Thyroid gland (tissue), 4 donors: ENCODE data around the gene ADARB1. TPM values are rescaled to one million over a fixed set of nuclear protein-coding genes. Genes with fewer than 3 reads are reported as not detected.

Source experiments
- DNase-seq, 2 donors: peaks; one replicate each; pipeline ENCODE4 v3.0.0-alpha.2; 2019
- H3K27ac ChIP-seq, 3 donors: fragments of 200-600 bp; sonication (generic); 1 replicate in 2 of 3; 2 replicates in 1 of 3; pipeline ENCODE4 v1.5.1; 2016 to 2019; ENCODE audit warnings: mild to moderate bottlenecking in 1 of 3, moderate library complexity in 1 of 3
- H3K27me3 ChIP-seq: fragments of 200-600 bp; sonication (generic); one replicate; pipeline ENCODE4 v1.5.1; 2019
- H3K36me3 ChIP-seq, 2 donors: fragments of 200-600 bp; sonication (generic); one replicate each; pipeline ENCODE4 v1.5.1; 2016 to 2019
- H3K4me1 ChIP-seq, 2 donors: fragments of 200-600 bp; sonication (generic); one replicate each; pipeline ENCODE4 v1.5.1; 2017 to 2019
- H3K4me3 ChIP-seq, 3 donors: fragments of 200-600 bp; sonication (generic); replicated peaks in 1 of 3; 1 replicate in 2 of 3; 2 replicates in 1 of 3; pipeline ENCODE4 v1.5.1; 2016; ENCODE audit warnings: mild to moderate bottlenecking in 1 of 3
- H3K9me3 ChIP-seq: fragments of 200-600 bp; sonication (generic); one replicate; pipeline ENCODE4 v1.5.1; 2017
- POLR2A ChIP-seq, 2 donors: fragments of 450-650 bp; IDR thresholded peaks; one replicate each; pipeline ENCODE4 v1.6.1; 2017; ENCODE audit warnings: antibody characterized with exemption in 2 of 2, mild to moderate bottlenecking in 2 of 2, moderate library complexity in 1 of 2
- WGBS, 2 donors: methylation state at CpG; one replicate each; pipeline ENCODE4 v1.1.5; 2017; 5-methylcytosine and 5-hydroxymethylcytosine counted together
- intact Hi-C: fragments of 100-400 bp; cut with DNase I; formaldehyde crosslinking; loops from one replicate; pipeline ENCODE4 v1.15.1; 2023
- total RNA-seq, 4 donors: library from RNA; depleted of rRNA; stranded (reverse); fragments of >200 nt; gene quantifications; one replicate each; pipeline ENCODE4 v1.2.3, GENCODE V29; 2016
- TF ChIP-seq, protein P1 (sequence below), 6 experiments: fragments of 200-600 bp in 3 of 6; fragments of 450-650 bp in 3 of 6; sonication (generic) in 3 of 6; IDR thresholded peaks; one replicate each; pipeline ENCODE4 v1.5.1; 2016 to 2019; ENCODE audit warnings: antibody characterized with exemption in 6 of 6, mild to moderate bottlenecking in 2 of 6, inconsistent platforms in 1 of 6, moderate library complexity in 1 of 6

The ADARB1 gene
- total RNA-seq, 4 donors from 2014 or later, result 5.0 to 20.2 (median 10.1) TPM

DNA sequence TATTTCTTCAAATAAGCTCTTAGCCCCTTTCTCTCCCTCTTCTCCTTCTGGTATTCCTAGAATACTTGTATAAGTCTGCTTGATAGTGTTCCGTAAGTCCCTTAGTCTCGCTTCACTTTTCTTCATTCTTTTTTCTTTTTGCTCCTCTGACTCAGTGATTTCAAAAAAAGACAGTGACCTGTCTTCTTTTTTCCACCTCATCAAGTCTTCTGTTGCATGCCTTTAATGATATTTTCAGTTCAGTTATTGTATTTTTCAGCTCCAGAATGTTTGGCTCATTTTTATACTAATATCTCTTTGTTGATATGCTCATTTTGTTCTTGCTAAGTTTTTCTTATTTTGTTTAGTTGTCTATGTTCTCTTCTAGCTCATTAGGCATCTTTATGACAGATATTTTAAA is 115.6 kb downstream of the ADARB1 start:
- Histone ChIP-seq H3K36me3 (peaks cover 0 to 10% of the 10 kb centered on the region in 2 donors), H3K27ac (no peak overlapping the region), H3K4me3 (no peak overlapping the region), H3K27me3 (no peaks in the 10 kb centered on the region), H3K9me3 (no peaks in the 10 kb centered on the region), H3K4me1 (no peaks in the 10 kb centered on the region)
- intact Hi-C loops, result no loop called here
- 97 to 99% methylated on average over 2 of the region's 2 CpGs for WGBS, 2 donors
- TF ChIP-seq, protein P1, sequence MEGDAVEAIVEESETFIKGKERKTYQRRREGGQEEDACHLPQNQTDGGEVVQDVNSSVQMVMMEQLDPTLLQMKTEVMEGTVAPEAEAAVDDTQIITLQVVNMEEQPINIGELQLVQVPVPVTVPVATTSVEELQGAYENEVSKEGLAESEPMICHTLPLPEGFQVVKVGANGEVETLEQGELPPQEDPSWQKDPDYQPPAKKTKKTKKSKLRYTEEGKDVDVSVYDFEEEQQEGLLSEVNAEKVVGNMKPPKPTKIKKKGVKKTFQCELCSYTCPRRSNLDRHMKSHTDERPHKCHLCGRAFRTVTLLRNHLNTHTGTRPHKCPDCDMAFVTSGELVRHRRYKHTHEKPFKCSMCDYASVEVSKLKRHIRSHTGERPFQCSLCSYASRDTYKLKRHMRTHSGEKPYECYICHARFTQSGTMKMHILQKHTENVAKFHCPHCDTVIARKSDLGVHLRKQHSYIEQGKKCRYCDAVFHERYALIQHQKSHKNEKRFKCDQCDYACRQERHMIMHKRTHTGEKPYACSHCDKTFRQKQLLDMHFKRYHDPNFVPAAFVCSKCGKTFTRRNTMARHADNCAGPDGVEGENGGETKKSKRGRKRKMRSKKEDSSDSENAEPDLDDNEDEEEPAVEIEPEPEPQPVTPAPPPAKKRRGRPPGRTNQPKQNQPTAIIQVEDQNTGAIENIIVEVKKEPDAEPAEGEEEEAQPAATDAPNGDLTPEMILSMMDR (IDR thresholded peaks at IDR 0.05), result no peak
- no peak for TF ChIP-seq POLR2A (IDR thresholded peaks at IDR 0.05)
- DNase-seq, result no peak

- no peak overlapping the region for H3K4me3 ChIP-seq
- 69 to 72% methylated on average over 3 of the region's 3 CpGs for WGBS, 2 donors
- intact Hi-C loops, result no loop called here
- no peak for DNase-seq
- no peaks in the 10 kb centered on the region for H3K4me1 ChIP-seq
- no peaks in the 10 kb centered on the region for H3K27me3 ChIP-seq
- peaks cover 0 to 4% of the 10 kb centered on the region in 2 donors for H3K36me3 ChIP-seq
- H3K27ac ChIP-seq, result no peak overlapping the region
- TF ChIP-seq, protein P1 (IDR thresholded peaks at IDR 0.05), result no peak
- TF ChIP-seq POLR2A (IDR thresholded peaks at IDR 0.05), result no peak
- no peaks in the 10 kb centered on the region for H3K9me3 ChIP-seq
Measured at GRCh38 chr21:45192332-45192731, 118.0 kb downstream of the ADARB1 start.

GRCh38 chr21:45196620-45197019 is 122.2 kb downstream of the ADARB1 start:
- H3K27me3 ChIP-seq, result no peaks in the 10 kb centered on the region
- no peaks in the 10 kb centered on the region for H3K4me1 ChIP-seq
- 96 to 97% methylated on average over 5 of the region's 5 CpGs for WGBS, 2 donors
- no peaks in the 10 kb centered on the region for H3K36me3 ChIP-seq
- intact Hi-C loops, result no loop called here
- H3K9me3 ChIP-seq, result no peaks in the 10 kb centered on the region
- H3K4me3 ChIP-seq, result no peak overlapping the region
- TF ChIP-seq, protein P1 (IDR thresholded peaks at IDR 0.05), result no peak
- no peak for TF ChIP-seq POLR2A (IDR thresholded peaks at IDR 0.05)
- no peak overlapping the region for H3K27ac ChIP-seq
- no peak for DNase-seq

- no peak for DNase-seq
- no peaks in the 10 kb centered on the region for H3K27me3 ChIP-seq
- intact Hi-C loops, result no loop called here
- H3K27ac ChIP-seq, result no peak overlapping the region
- TF ChIP-seq, protein P1 (IDR thresholded peaks at IDR 0.05), result no peak
- TF ChIP-seq POLR2A (IDR thresholded peaks at IDR 0.05), result no peak
- no peaks in the 10 kb centered on the region for H3K9me3 ChIP-seq
- H3K36me3 ChIP-seq, result no peaks in the 10 kb centered on the region
- H3K4me3 ChIP-seq, result no peak overlapping the region
- no peaks in the 10 kb centered on the region for H3K4me1 ChIP-seq
- 91 to 97% methylated on average over 7 of the region's 7 CpGs for WGBS, 2 donors
Measured at GRCh38 chr21:45199201-45199600, 124.8 kb downstream of the ADARB1 start.

DNA sequence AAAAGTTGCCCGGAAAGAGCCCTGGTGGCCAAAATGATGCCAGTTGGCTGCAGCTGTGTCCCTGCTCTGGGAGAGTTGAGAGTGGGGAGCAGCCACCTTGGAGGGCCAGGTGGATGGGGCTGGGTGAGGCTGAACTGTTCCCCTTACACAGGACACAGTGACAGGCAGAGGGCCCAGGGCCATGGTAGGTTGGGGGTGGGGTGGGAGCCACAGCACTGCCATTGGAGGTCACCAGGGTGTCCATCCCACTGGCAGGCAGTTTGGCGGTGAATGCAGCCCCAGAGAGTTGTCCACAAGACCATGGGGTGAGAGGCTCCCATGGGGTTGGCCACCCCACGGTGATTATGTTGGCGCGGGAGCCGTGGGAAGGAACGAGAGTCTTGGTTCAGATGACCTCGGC is 125.7 kb downstream of the ADARB1 start:
- Histone ChIP-seq H3K9me3 (no peaks in the 10 kb centered on the region), H3K36me3 (no peaks in the 10 kb centered on the region), H3K4me1 (no peaks in the 10 kb centered on the region), H3K4me3 (no peak overlapping the region), H3K27ac (no peak overlapping the region), H3K27me3 (no peaks in the 10 kb centered on the region)
- no peak for DNase-seq
- intact Hi-C loops, result no loop called here
- WGBS, 2 donors, result 96 to 97% methylated on average over 8 of the region's 8 CpGs
- TF ChIP-seq POLR2A (IDR thresholded peaks at IDR 0.05), result no peak
- TF ChIP-seq, protein P1 (IDR thresholded peaks at IDR 0.05), result no peak
